HG03558 (cell line): ENCODE data around the gene MS4A10.
"Not testable (repeated sequence)": the region's sequence is repeated elsewhere in the genome, so short reads cannot be mapped to it uniquely, and the experiment has no call there.

Experiments
- ATAC-seq: cut with Tn5 transposase; IDR thresholded peaks from one replicate; pipeline ENCODE4 v1.9.1; 2021; ENCODE audit warnings: moderate number of reproducible peaks; ENCODE audit not compliant: unreplicated experiment; ENCODE audit errors: extremely low read depth

The MS4A10 gene

DNA sequence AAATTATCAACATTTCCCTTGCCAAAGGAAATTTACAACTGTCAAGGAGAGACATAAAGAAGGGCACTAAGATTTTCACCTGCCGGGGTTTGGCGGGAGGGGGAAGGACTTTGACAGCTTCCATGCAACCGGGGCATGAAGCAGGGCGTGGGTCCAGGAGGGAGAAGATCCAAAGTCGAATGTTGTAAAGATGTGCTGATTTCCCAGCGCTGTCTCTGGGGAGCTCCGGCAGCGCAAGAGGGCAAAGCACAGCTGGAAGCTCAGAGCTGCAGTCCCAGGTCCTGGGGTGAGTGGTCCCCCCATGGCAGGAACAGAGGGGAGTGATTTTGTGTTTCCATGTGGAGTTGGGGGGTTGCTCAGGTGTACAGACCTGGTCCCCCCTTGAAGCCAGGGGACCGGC, at the start of gene MS4A10:
Gene MS4A10, plus strand, starts transcription at position 198 of the 400 bp plus-strand sequence. CDS start 5,003 bp downstream, outside the sequence.
- no peak for ATAC-seq

DNA sequence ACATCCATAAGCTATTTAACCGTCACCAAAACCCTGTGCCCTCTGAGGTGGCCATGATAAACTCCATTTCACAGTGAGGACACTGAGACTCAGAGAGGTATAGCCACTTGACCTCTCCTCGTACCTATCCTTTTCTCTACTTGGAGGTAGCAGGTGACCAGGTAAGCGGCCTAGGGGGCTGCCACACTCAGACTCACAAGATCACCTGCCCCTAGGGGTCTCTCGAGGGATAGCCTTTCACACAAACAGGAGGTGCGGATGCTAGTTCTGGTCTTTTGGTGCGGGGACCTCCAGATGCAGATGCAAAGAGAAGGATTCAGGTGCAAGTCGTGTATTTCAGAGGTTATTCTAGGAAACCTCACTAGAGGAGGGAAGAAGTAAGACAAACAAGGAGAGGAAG, 46.0 kb upstream of the MS4A10 start:
- ATAC-seq = no peak

DNA sequence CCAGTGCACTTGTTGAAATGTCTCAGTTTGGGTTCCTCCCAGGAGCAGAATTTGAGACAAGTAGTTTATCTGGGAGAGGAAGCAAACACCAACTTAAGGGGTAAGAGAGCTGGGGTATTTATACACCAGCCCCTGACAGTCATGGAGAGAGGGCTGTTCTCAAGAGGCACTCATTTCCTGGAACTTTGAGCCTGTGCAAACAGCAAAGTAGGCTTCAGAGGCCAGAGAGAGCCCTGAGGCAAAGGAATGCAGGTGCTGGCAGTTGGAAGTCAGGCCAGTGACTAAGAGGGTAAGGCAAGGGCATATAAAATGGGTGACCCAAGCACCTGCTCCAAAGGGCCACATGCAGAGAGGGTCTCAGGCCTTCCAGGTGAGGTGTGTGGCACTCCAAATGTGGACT, 44.6 kb upstream of the MS4A10 start:
- ATAC-seq = no peak

DNA sequence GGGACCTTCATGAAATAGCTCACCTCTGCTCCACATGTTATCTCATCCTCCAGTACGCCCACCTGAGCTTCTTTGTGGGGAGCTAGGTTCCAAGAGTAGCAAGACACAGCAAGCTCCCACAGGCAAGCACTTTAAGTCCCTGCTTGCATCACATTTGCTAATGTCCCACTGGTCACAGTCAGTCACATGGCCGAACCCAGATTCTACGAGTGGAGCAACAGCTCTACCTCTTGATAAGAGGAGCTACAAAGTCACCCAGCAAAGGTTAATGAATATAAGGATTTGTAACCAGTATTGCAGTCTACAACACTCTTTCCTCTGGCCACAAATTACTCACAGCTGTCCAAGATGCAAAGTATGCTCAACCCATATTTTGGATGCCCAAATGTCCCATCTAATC, 43.7 kb upstream of the MS4A10 start:
- ATAC-seq = no peak

DNA sequence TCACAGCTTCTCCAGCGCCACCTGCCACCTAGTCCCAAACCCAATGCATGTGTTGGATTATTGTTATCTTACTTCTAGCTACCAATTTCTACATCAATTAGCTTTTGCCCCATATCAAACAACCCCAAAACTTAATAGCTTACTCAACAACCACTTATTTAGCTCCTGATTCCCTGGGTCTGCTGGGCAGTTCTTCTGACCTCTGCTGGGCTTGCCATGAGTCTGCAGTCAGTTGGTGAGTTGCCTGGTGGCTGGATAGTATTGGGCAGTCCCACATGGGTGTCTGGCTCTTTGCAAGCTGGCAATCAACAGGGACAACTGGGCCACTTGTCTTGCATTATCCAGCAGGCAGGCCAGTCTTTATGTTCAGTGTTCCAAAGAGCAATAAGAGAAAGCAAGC, 42.1 kb upstream of the MS4A10 start:
- ATAC-seq = no peak

DNA sequence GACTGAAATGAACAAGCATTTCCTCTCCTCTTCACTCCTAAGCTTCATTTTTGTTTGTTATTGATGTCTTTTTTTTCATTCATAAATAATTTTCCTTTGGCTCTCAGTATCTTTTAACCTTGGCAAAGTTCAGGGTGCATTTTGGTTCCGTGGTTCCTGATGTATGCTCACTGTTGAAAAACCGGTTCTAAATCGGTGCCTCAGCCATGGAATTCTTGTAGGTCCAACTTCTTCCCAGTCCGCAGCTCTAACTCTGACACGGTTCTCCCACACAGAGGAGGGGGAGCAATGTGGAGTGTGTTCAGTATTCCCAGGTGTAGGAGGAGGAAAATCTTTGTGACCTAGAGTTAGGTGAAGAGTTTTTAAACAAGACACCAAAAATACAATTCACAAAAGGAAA, 41.0 kb upstream of the MS4A10 start:
- no peak for ATAC-seq

DNA sequence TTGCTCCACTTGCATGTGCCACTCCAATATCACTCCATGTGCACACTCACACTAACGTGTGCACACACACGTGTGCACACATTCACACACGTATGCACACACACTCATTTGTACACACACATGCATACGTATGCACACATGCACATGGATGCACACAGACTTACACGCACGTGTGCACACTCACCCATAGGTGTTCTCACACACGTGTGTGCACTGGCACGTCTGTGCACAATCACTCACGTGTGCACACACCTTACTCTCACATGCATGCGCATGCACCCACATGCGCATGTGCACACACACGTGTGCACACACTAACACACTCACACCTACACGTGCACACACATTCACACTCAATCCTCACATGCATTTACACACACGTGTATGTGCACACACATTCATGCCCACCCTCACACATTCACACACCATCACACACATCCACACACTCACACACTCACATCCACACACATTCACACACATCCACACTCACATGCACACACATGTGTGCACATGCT, 37.7 kb upstream of the MS4A10 start:
- no peak for ATAC-seq

DNA sequence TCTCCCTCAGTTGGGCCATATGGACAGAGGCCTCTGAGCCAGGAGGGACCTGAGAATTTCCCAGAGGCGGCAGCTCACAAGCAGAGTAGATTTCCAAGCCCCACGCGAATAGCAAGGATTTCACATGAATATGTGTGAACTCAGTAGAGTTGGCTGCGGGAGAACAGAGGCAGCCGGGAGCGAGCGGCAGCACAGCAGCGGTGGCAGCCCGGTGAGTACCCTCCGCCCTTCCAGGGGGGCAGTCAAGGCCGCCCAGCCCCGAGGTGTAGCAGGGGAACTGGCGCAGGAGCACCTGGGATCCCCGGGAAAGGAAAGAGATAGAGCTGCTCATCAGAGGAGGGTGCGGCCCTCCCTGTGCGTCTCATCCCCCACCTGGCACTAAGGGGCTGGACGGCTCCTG, 36.9 kb upstream of the MS4A10 start:
- ATAC-seq = no peak

DNA sequence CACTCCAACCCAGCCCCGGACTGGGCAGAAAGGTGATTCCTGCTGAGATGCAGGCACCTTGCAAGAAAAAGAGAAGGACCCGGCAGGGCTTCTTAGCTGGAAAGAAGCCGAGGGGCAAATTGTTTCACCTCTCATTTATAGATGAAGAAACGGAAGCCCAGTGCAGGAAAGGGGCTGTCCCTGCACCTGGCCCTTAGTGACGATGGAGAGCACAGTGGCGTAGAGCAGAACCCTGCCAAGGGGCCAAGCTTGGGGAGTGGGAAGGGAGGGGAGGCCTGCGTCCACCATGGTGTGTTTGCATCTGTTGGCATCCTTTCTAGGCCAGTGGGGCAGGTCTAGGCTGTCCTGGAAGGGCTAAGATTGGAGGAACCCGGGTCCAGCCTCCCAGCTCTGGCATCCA, 36.3 kb upstream of the MS4A10 start:
- no peak for ATAC-seq

DNA sequence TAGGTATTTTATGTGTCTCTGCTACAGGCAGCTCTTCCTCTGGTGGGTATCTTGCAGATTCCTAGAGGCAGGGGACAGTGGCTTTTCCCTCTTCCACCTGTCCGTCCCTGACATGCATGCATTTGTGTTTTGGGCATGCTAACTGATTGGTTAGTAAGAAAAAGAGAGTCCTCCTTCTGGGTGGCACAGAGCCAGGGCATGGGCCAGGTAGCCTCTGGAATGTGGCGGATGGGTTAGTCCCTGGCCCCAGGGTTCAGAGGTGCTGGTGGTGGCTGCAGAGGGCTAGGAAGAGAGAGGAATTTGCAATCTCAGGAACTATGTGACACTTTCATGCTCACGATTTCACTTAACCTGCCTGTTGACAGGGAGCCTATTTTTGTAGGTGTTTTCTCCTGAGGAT, 34.2 kb upstream of the MS4A10 start:
- no peak for ATAC-seq

DNA sequence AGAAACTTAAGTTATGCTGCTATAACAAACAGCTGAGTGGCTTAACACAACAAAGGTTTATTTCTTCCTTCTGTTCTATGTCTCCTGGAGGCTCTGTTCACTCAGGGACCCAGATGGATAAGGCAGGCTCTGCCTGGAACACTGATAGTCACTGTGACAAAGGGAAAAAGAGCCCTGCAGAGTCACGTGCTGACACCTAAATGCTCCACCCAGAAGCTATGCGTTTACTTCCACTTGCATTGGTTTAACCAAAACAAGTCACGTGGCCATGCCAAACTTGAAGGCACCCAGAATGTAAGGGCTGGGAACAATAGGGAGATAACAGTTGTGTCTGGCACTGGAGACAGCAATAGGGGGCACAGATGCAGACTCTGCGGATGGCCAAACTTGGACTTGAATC, 31.8 kb upstream of the MS4A10 start:
- ATAC-seq = no peak

DNA sequence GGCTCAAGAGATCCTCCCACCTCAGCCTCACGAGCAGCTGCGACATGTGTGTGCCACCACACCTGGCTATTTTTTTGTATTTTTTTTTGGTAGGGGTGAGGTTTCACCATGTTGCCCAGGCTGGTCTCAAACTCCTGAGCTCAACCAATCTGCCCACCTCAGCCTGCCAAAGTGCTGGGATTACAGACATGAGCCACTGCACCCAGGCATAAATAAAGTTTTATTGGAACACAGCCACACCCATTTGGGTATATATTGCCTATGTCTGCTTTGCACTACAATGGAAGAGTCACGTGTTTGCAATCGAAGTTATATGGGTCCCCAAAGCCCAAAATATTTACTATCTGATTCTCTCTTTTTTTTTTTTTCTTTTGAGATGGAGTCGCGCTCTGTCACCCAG, 30.2 kb upstream of the MS4A10 start:
- ATAC-seq = no peak

DNA sequence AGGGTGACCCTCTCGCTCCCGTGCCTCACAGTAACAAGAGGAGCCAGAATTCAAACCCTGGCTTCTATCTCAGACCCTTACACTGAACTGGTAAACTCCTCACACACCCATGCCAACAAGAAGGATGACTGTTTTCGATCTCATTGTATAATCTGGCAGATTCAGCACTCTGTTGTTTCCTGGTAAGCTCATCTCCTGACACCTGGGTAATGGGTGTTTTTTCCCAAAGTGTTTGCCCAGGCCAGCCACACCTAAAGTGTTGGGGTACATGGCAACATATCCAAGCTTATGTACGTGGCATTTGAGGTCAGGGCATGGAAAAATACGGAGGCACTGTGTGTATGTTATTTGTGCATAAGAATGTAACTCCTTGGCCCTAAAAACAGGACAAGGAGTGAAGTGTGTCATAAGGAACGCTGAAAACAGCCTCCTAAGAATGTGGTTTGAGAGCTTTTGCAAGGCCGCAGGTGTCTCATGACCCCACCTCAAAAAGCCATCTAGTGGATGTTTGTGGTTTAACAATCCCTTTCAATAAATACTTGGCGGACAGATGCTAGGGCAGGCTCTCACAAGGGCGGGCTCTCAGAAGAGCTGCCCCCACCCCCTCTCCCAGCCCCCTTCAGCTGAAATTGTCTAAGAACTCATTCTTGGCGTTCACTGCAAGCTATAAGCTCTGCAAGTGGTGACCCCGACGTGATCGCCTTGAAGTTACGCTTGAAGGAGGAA, 28.7 kb upstream of the MS4A10 start, which contains the start of gene MS4A15:
Gene MS4A15, plus strand, starts transcription at position 561 of the 726 bp plus-strand sequence. CDS start 6,867 bp downstream, outside the sequence.
- no peak for ATAC-seq

DNA sequence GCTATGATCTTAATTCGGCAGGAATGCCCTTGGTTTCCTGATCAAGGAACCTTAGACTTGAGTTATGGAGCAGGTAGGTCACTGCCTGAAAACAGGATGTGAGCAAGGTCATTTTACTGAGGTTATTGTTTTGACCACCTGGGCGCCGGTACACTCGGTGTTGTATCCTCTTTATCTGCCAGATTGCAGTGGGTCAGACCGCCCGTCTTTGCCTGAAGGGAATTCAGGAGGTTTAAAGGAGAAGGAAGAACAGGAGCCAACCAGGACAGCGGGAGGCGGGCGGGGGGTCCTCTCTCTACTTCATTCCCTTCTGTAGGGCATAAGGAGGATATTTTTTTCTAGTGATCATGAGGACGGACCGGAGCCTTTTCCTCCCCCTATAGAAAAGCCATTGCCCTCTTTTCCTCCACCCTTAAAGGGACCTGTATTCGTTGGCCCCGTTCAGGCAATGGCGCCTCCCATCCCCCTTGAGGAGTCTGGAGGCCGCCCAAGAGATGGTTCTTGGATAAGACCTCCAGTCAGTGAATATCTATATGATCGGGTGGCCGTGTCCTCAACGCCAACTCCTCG, 27.8 kb upstream of the MS4A10 start:
- ATAC-seq = no peak

DNA sequence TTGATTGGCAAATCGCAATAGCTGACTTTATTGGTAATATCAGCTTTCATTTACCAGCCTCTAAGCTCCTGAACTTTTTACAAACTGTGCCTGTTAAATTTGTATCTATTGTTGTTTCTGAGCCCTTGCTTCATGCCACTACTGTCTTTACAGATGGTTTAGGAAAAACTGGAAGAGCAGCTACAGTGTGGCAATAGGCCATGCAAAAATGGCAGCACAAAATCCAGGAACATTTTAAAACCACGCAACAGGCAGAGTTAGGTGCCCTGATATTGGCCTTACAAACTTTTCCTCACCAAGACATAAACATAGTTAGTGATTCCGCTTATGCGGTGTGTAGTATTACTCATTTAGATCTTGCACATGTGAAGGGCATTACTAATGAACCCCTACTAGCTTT, 26.5 kb upstream of the MS4A10 start:
- ATAC-seq = not testable (repeated sequence)

DNA sequence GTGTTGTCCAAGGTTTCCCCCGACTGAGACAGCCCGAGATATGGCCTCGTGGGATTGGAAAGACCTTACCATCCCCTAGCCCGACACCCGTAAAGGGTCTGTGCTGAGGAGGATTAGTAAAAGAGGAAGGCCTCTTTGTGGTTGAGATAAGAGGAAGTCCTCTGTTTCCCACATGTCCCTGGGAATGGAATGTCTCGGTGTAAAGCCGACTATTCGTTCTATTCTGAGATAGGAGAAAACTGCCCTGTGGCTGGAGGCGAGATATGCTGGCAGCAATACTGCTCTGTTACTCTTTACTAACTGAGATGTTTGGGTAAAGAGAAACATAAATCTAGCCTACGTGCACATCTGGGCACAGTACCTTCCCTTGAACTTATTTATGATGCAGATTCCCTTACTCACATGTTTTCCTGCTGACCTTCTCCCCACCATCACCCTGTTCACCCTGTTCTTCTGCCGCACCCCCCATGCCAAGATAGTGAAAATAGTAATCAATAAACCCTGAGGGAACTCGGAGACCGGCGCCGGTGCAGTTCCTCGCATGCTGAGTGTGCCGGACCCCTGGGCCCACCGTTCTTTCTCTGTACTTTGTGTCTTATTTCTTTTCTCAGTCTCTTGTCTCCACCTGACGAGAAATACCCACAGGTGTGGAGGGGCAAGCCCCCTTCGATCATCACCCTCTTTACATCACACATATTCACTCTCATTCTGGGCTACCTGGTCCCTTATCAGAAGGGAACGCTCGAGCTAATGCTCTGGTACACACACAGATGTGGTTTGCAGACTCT, 25.5 kb upstream of the MS4A10 start:
- not testable (repeated sequence) for ATAC-seq

DNA sequence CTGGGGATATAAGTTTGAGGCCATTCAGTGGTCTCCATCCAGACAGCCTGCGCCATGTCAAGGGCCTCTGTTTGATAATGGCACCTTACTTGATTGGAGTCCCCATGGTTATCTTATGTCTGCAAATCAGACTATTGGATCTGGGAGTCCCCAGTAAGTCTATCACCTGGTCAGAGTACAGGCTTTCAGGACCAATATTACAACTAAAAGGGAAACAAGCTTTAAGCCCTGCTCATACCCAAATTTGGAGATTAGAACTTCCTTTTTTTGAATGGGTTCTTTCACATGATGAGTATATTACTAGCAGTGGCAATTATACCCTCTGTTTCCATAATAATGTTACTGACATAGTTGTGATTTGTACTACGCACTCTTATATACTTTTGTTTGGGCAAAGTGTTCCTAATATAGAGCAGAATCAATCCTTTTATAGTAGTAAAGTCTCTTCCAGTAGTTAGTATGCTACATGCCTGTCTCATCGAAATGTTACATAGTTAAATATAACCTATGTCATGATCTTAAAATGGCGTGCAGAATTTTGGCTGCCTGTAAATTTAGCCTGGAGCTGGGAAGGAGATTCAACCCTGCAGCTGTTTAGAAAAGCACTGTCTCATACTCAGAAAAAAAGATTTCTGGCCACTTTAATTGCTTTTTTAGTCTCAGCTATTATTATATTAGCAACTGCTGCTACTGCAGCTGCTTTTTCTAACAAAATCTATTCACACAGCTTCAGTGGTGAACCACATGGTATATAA, 23.5 kb upstream of the MS4A10 start:
- ATAC-seq = peak; percentile 32

DNA sequence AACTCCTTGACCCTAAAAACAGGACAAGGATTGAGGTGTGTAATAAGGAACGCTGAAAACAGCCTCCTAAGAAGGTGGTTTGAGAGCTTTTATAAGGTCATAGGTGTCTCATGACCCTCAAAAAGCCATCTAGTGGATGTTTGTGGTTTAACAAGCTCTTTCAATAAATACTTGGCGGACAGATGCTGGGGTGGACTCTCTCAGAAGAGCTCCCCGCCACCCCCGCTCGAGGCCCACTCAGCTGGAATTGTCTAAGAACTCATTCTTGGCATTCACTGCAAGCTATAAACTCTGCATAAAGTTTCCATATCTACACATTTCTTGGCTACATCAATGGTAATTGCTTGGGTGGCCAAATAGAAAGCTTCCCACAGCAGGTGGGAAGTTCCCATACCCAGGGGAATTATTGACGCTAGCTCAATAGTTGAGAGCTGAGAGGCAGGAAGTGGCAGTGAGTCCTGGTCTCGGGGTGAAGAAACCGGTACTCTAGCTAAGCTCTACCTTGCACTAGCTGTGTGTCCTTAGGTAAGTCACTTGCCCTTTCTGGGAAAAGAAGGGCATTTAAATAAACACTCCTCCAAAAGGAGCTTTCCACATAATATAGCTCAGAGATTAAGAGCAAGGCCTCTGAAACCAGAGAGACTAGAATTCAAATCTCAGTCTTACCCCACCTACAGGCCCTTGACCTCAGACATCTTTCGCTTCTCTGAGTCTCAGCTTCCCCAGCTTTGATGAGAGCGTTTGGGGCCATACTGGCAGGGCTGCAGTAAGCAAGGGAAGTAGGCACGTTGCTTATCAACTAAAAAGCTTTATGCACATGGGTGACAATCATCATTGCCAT, 22.1 kb upstream of the MS4A10 start:
- ATAC-seq = no peak

DNA sequence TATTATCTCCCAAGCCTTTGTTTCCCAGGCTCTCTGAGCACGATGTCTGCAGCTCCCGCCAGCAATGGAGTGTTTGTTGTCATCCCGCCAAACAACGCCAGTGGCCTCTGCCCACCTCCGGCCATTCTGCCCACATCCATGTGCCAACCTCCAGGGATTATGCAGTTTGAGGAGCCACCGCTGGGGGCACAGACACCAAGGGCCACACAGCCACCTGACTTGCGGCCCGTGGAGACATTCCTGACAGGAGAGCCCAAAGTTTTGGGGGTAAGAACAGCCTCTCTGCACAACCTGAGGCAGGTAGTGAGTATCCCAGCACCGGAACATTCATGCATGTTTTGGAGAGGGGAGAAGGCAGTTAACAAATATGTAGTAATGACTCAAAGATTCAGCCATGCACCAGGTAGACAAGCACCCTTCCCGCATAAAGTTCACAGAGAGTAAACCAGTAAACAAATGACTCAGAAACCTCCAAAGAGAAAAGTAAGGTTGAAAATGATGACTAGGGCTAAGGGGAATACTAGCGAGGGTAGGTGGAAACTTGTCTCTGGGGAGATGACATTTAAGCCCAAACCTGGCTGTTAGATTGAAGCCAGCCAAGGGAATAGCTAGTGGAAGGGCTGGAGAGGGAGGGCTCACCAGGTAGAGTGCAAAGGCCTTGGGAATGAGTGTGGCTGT, 21.3 kb upstream of the MS4A10 start:
- no peak for ATAC-seq
